Effector memory CD4-positive, alpha-beta T cell (primary cell): ENCODE results near the gene COX7A1.
A peak's percentile ranks its signal among the peaks of the same experiment; 100 is the strongest.

Experiments
- DNase-seq, 3 donors: peaks; one replicate each; pipeline ENCODE4 v3.0.0-alpha.2; 2020
- H3K27ac ChIP-seq: 2 replicates; pipeline ENCODE4 v1.7.0; 2013; ENCODE audit warnings: mild to moderate bottlenecking, low read length, moderate library complexity; ENCODE audit not compliant: insufficient read depth, poor library complexity, severe bottlenecking
- H3K27me3 ChIP-seq: replicated peaks from 2 replicates; pipeline ENCODE4 v1.7.0; 2013; ENCODE audit warnings: mild to moderate bottlenecking, low read length; ENCODE audit not compliant: insufficient read depth, control insufficient read depth, poor library complexity, severe bottlenecking
- H3K36me3 ChIP-seq: 2 replicates; pipeline ENCODE4 v1.7.0; 2013; ENCODE audit warnings: mild to moderate bottlenecking, low read length, moderate library complexity; ENCODE audit not compliant: control insufficient read depth, insufficient read depth
- H3K4me1 ChIP-seq: 2 replicates; pipeline ENCODE4 v1.7.0; 2013; ENCODE audit warnings: low read length, mild to moderate bottlenecking; ENCODE audit not compliant: control insufficient read depth, insufficient read depth, poor library complexity, severe bottlenecking
- H3K4me3 ChIP-seq: 2 replicates; pipeline ENCODE4 v1.7.0; 2013; ENCODE audit warnings: low read length, low read depth, mild to moderate bottlenecking; ENCODE audit not compliant: insufficient read depth, poor library complexity, severe bottlenecking
- H3K9me3 ChIP-seq: 2 replicates; pipeline ENCODE4 v1.7.0; 2013; ENCODE audit warnings: mild to moderate bottlenecking, low read length, moderate library complexity; ENCODE audit not compliant: control insufficient read depth

COX7A1 gene

GRCh38 chr19:36128392-36128736 is 23.9 kb downstream of the COX7A1 start:
- Histone ChIP-seq H3K4me1 (no peaks in the 10 kb centered on the region), H3K4me3 (peak overlapping the region; percentile 57)
- DNase-seq = no peak

GRCh38 chr19:36125557-36125956 is 26.7 kb downstream of the COX7A1 start:
- no peak for DNase-seq
- Histone ChIP-seq H3K27ac (no peak overlapping the region), H3K4me3 (no peak overlapping the region), H3K36me3 (peaks cover 37% of the 10 kb centered on the region), H3K27me3 (no peaks in the 10 kb centered on the region), H3K4me1 (no peaks in the 10 kb centered on the region), H3K9me3 (no peaks in the 10 kb centered on the region)

More at GRCh38 chr19:36128392-36128736, 23.9 kb downstream of the COX7A1 start:
- Histone ChIP-seq H3K27ac (peak overlapping the region; percentile 66), H3K9me3 (no peaks in the 10 kb centered on the region), H3K36me3 (peaks cover 19% of the 10 kb centered on the region), H3K27me3 (no peaks in the 10 kb centered on the region)

- Histone ChIP-seq H3K4me1 (no peaks in the 10 kb centered on the region), H3K9me3 (no peaks in the 10 kb centered on the region), H3K27ac (no peak overlapping the region), H3K4me3 (no peak overlapping the region), H3K36me3 (peaks cover 65% of the 10 kb centered on the region), H3K27me3 (no peaks in the 10 kb centered on the region)
- no peak for DNase-seq
Observed at GRCh38 chr19:36121486-36122124, 30.6 kb downstream of the COX7A1 start.

GRCh38 chr19:36120984-36121358 is 31.3 kb downstream of the COX7A1 start:
- DNase-seq = no peak
- H3K36me3 ChIP-seq = peaks cover 65% of the 10 kb centered on the region
- no peaks in the 10 kb centered on the region for H3K9me3 ChIP-seq
- H3K4me1 ChIP-seq = peaks cover 6% of the 10 kb centered on the region
- H3K27ac ChIP-seq = no peak overlapping the region
- no peak overlapping the region for H3K4me3 ChIP-seq
- H3K27me3 ChIP-seq = no peaks in the 10 kb centered on the region

- no peaks in the 10 kb centered on the region for H3K27me3 ChIP-seq
- peaks cover 59% of the 10 kb centered on the region for H3K36me3 ChIP-seq
- no peak overlapping the region for H3K4me3 ChIP-seq
- H3K9me3 ChIP-seq = no peaks in the 10 kb centered on the region
- no peak for DNase-seq
- peaks cover 11% of the 10 kb centered on the region for H3K4me1 ChIP-seq
- H3K27ac ChIP-seq = no peak overlapping the region
Observed at GRCh38 chr19:36120092-36120983, 31.9 kb downstream of the COX7A1 start.

GRCh38 chr19:36116344-36116637 is 36.0 kb downstream of the COX7A1 start:
- Histone ChIP-seq H3K9me3 (no peaks in the 10 kb centered on the region), H3K4me3 (peak overlapping the region; percentile 65), H3K27ac (peak overlapping the region; percentile 82), H3K4me1 (peaks cover 20% of the 10 kb centered on the region), H3K36me3 (peaks cover 50% of the 10 kb centered on the region), H3K27me3 (no peaks in the 10 kb centered on the region)
- DNase-seq = no peak

- Histone ChIP-seq H3K4me1 (peaks cover 20% of the 10 kb centered on the region), H3K9me3 (no peaks in the 10 kb centered on the region), H3K4me3 (peak within 1 kb of the TSS; percentile 80), H3K27me3 (no peaks in the 10 kb centered on the region), H3K27ac (peak within 1 kb of the TSS; percentile 82), H3K36me3 (peaks cover 50% of the 10 kb centered on the region)
- DNase-seq = peak in 2 of 3 donors; percentile 87 to 89
Observed at GRCh38 chr19:36115453-36116343, 36.5 kb downstream of the COX7A1 start, which contains the start of gene TBCB. TSS of gene TBCB (plus strand) at chr19:36115468. CDS start at chr19:36115561, 93 bp downstream.

GRCh38 chr19:36114721-36115452 is 37.4 kb downstream of the COX7A1 start, which contains the start of gene POLR2I:
TSS of gene POLR2I (minus strand) at chr19:36114875. CDS start at chr19:36114856, 19 bp downstream.
- peak; percentile 99 for DNase-seq
- Histone ChIP-seq H3K27me3 (no peaks in the 10 kb centered on the region), H3K36me3 (peaks cover 42% of the 10 kb centered on the region), H3K4me3 (peak within 1 kb of the TSS; percentile 80), H3K27ac (peak within 1 kb of the TSS; percentile 82), H3K9me3 (no peaks in the 10 kb centered on the region), H3K4me1 (peaks cover 20% of the 10 kb centered on the region)
